ENCODE data around the gene ATG9A.

The ATG9A gene

GRCh38 chr2:219252900-219253752, 23.7 kb upstream of the ATG9A start, which contains the start of gene TUBA4B:
Gene TUBA4B (plus strand): TSS chr2:219253243. CDS start chr2:219253408, 165 bp downstream.
- DNase-seq (ENCODE audit: low read depth): no peak

GRCh38 chr2:219252570-219252899, 23.1 kb upstream of the ATG9A start:
- DNase-seq (ENCODE audit: low read depth): no peak

- no peak for DNase-seq (ENCODE audit: low read depth)
Measured at GRCh38 chr2:219252084-219252483, 22.6 kb upstream of the ATG9A start.

- DNase-seq (ENCODE audit: low read depth): no peak
Measured at GRCh38 chr2:219251656-219252055, 22.2 kb upstream of the ATG9A start.

- DNase-seq (ENCODE audit: low read depth): no peak
Measured at GRCh38 chr2:219250049-219250781, 20.8 kb upstream of the ATG9A start.

GRCh38 chr2:219249203-219249980, 20.0 kb upstream of the ATG9A start:
- no peak for DNase-seq (ENCODE audit: low read depth)

GRCh38 chr2:219248845-219249202, 19.4 kb upstream of the ATG9A start:
- no peak for DNase-seq (ENCODE audit: low read depth)

- DNase-seq (ENCODE audit: low read depth): no peak
Measured at GRCh38 chr2:219247678-219248642, 18.5 kb upstream of the ATG9A start.

GRCh38 chr2:219246559-219246958, 17.1 kb upstream of the ATG9A start:
- no peak for DNase-seq (ENCODE audit: low read depth)

- no peak for DNase-seq (ENCODE audit: low read depth)
Measured at GRCh38 chr2:219245899-219246230, 16.4 kb upstream of the ATG9A start.

GRCh38 chr2:219245148-219245898, 15.9 kb upstream of the ATG9A start, which contains the start of the genes GLB1L and STK16:
Gene GLB1L (minus strand): TSS chr2:219245444. CDS start chr2:219243573, 1,871 bp downstream.
Gene STK16 (plus strand): TSS chr2:219245479. CDS start chr2:219246000, 521 bp downstream.
- peak; percentile 60 for DNase-seq (ENCODE audit: low read depth)

- no peak for DNase-seq (ENCODE audit: low read depth)
Measured at GRCh38 chr2:219244789-219245147, 15.3 kb upstream of the ATG9A start.

GRCh38 chr2:219243291-219243761, 13.9 kb upstream of the ATG9A start:
- DNase-seq (ENCODE audit: low read depth): no peak

GRCh38 chr2:219234331-219234730, 4.9 kb upstream of the ATG9A start:
- DNase-seq (ENCODE audit: low read depth): no peak

- DNase-seq (ENCODE audit: low read depth): no peak
Measured at GRCh38 chr2:219230059-219230540, 664 bp upstream of the ATG9A start.

- DNase-seq (ENCODE audit: low read depth): no peak
Measured at GRCh38 chr2:219228911-219229304, 528 bp downstream of the ATG9A start.

- DNase-seq (ENCODE audit: low read depth): no peak
Measured at GRCh38 chr2:219228041-219228910, 1.2 kb downstream of the ATG9A start.

GRCh38 chr2:219225350-219225749, 4.1 kb downstream of the ATG9A start:
- no peak for DNase-seq (ENCODE audit: low read depth)

GRCh38 chr2:219223831-219224610, 5.4 kb downstream of the ATG9A start:
- no peak for DNase-seq (ENCODE audit: low read depth)
